Measurements from ENCODE around the gene SEPHS1.
"Not testable (repeated sequence)": the region's sequence is repeated elsewhere in the genome, so short reads cannot be mapped to it uniquely, and the experiment has no call there.

SEPHS1 gene

DNA sequence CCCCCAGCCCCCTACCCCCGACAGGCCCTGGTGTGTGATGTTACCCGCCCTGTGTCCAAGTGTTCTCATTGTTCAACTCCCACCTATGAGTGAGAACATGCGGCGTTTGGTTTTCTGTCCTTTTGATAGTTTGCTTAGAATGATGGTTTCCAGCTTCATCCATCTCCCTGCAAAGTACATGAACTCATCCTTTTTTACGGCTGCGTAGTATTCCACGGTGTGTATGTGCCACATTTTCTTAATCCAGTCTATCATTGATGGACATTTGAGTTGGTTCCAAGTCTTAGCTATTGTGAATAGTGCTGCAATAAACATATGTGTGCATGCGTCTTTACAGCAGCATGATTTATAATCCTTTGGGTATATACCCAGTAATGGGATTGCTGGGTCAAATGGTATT, 17.1 kb downstream of the SEPHS1 start:
- not testable (repeated sequence) for H3K27me3 ChIP-seq (ENCODE audit: insufficient read depth, low read length); H3K4me1 ChIP-seq (ENCODE audit: insufficient read depth, low read length); H3K9me3 ChIP-seq (ENCODE audit: low read length); H2AFZ ChIP-seq (ENCODE audit: low read depth, low read length); H3K4me3 ChIP-seq (ENCODE audit: low read length)
- H3K36me3 ChIP-seq (ENCODE audit: insufficient read depth, low read length) = peaks cover 86% of the 10 kb centered on the region

- peaks cover 86% of the 10 kb centered on the region for H3K36me3 ChIP-seq (ENCODE audit: insufficient read depth, low read length)
- H3K4me3 ChIP-seq (ENCODE audit: low read length) = no peak overlapping the region
- no peaks in the 10 kb centered on the region for H3K27me3 ChIP-seq (ENCODE audit: insufficient read depth, low read length)
Observed at GRCh38 chr10:13329565-13329964, 18.5 kb downstream of the SEPHS1 start.

DNA sequence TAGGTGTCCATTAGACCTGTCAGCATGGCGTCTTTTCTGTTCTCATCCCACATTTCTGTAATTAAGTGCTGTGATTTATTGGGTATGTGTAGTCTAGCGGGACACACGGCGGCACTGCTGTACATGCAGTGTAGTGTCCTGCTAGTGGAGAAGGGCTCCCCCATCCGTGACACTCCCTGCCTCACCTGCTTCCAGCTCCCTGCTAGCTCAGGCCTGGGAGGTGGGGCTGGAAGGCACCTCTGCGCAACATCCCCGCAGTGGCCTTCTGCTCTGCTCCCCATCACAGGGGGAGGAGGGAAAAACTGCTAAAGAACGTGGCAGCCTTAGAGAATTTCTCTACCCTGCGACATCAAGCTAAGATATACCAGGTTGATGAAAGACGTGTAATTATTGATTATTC, 19.5 kb downstream of the SEPHS1 start:
- H3K36me3 ChIP-seq (ENCODE audit: insufficient read depth, low read length) = peaks cover 91% of the 10 kb centered on the region
- no peaks in the 10 kb centered on the region for H3K4me1 ChIP-seq (ENCODE audit: insufficient read depth, low read length)
- H2AFZ ChIP-seq (ENCODE audit: low read depth, low read length) = no peak overlapping the region
- no peak overlapping the region for H3K4me3 ChIP-seq (ENCODE audit: low read length)
- H3K27me3 ChIP-seq (ENCODE audit: insufficient read depth, low read length) = no peaks in the 10 kb centered on the region
- H3K9me3 ChIP-seq (ENCODE audit: low read length) = peaks cover 8% of the 10 kb centered on the region

More at GRCh38 chr10:13329565-13329964, 18.5 kb downstream of the SEPHS1 start:
- Histone ChIP-seq H2AFZ (ENCODE audit: low read depth, low read length) (no peak overlapping the region), H3K9me3 (ENCODE audit: low read length) (peaks cover 8% of the 10 kb centered on the region), H3K4me1 (ENCODE audit: insufficient read depth, low read length) (no peaks in the 10 kb centered on the region)

- peaks cover 90% of the 10 kb centered on the region for H3K36me3 ChIP-seq (ENCODE audit: insufficient read depth, low read length)
- no peak overlapping the region for H2AFZ ChIP-seq (ENCODE audit: low read depth, low read length)
- no peaks in the 10 kb centered on the region for H3K4me1 ChIP-seq (ENCODE audit: insufficient read depth, low read length)
- H3K27me3 ChIP-seq (ENCODE audit: insufficient read depth, low read length) = no peaks in the 10 kb centered on the region
- H3K9me3 ChIP-seq (ENCODE audit: low read length) = peaks cover 8% of the 10 kb centered on the region
- H3K4me3 ChIP-seq (ENCODE audit: low read length) = no peak overlapping the region
Observed at GRCh38 chr10:13328126-13328525, 20.0 kb downstream of the SEPHS1 start.

- Histone ChIP-seq H3K4me1 (ENCODE audit: insufficient read depth, low read length) (no peaks in the 10 kb centered on the region), H3K4me3 (ENCODE audit: low read length) (no peak overlapping the region), H3K9me3 (ENCODE audit: low read length) (peaks cover 8% of the 10 kb centered on the region), H3K36me3 (ENCODE audit: insufficient read depth, low read length) (peaks cover 92% of the 10 kb centered on the region), H2AFZ (ENCODE audit: low read depth, low read length) (no peak overlapping the region), H3K27me3 (ENCODE audit: insufficient read depth, low read length) (no peaks in the 10 kb centered on the region)
Observed at GRCh38 chr10:13327534-13327933, 20.6 kb downstream of the SEPHS1 start.

GRCh38 chr10:13322615-13323148, 25.4 kb downstream of the SEPHS1 start:
- Histone ChIP-seq H2AFZ (ENCODE audit: low read depth, low read length) (no peak overlapping the region), H3K9me3 (ENCODE audit: low read length) (no peaks in the 10 kb centered on the region), H3K4me3 (ENCODE audit: low read length) (no peak overlapping the region), H3K36me3 (ENCODE audit: insufficient read depth, low read length) (peaks cover 81% of the 10 kb centered on the region), H3K27me3 (ENCODE audit: insufficient read depth, low read length) (no peaks in the 10 kb centered on the region), H3K4me1 (ENCODE audit: insufficient read depth, low read length) (no peaks in the 10 kb centered on the region)

DNA sequence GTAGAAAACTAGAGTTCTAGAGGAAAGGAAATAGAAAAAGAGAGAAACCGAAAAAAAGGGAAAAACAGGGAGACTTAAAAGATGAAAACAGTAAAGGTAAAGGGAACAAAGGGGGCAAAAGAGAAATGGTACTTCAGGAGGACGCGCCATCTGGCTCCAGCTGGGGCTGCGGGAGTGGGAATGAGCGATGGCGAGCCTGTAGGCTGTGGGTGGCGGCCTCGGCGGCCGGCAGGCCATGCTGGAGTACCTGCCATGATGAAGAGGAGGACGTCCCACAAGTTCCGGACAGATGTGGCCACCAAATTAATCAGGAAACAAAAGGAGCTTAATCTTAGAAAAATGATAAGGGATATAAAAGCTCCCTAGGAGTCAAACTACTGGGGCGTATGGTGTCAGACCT, 26.5 kb downstream of the SEPHS1 start:
- peaks cover 70% of the 10 kb centered on the region for H3K36me3 ChIP-seq (ENCODE audit: insufficient read depth, low read length)
- no peaks in the 10 kb centered on the region for H3K4me1 ChIP-seq (ENCODE audit: insufficient read depth, low read length)
- no peaks in the 10 kb centered on the region for H3K27me3 ChIP-seq (ENCODE audit: insufficient read depth, low read length)
- no peaks in the 10 kb centered on the region for H3K9me3 ChIP-seq (ENCODE audit: low read length)
- H3K4me3 ChIP-seq (ENCODE audit: low read length) = no peak overlapping the region
- H2AFZ ChIP-seq (ENCODE audit: low read depth, low read length) = no peak overlapping the region

DNA sequence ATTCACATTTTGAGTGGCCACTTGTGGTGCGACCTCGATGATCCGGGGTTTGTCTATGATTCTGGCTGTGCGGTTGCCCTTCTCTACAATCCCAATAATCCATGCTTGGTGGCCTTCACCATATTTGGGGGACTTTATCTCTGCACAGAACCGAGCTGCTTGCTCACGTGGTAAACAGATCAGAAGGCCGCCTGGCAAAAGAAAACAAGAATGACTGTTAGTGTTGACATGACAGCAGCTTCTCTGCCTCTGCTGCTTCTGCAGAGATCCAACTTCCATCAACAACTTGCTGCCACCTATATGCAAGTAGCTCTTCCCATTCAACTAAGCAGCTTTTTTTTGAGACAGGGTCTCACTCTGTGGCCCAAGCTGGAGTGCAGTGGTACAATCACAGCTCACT, 28.9 kb downstream of the SEPHS1 start:
- H3K9me3 ChIP-seq (ENCODE audit: low read length) = no peaks in the 10 kb centered on the region
- H3K4me1 ChIP-seq (ENCODE audit: insufficient read depth, low read length) = no peaks in the 10 kb centered on the region
- H3K36me3 ChIP-seq (ENCODE audit: insufficient read depth, low read length) = peaks cover 46% of the 10 kb centered on the region
- no peaks in the 10 kb centered on the region for H3K27me3 ChIP-seq (ENCODE audit: insufficient read depth, low read length)
- H3K4me3 ChIP-seq (ENCODE audit: low read length) = no peak overlapping the region
- H2AFZ ChIP-seq (ENCODE audit: low read depth, low read length) = no peak overlapping the region

- Histone ChIP-seq H2AFZ (ENCODE audit: low read depth, low read length) (no peak overlapping the region), H3K36me3 (ENCODE audit: insufficient read depth, low read length) (peaks cover 31% of the 10 kb centered on the region), H3K9me3 (ENCODE audit: low read length) (no peaks in the 10 kb centered on the region)
Observed at GRCh38 chr10:13317474-13317873, 30.6 kb downstream of the SEPHS1 start.

DNA sequence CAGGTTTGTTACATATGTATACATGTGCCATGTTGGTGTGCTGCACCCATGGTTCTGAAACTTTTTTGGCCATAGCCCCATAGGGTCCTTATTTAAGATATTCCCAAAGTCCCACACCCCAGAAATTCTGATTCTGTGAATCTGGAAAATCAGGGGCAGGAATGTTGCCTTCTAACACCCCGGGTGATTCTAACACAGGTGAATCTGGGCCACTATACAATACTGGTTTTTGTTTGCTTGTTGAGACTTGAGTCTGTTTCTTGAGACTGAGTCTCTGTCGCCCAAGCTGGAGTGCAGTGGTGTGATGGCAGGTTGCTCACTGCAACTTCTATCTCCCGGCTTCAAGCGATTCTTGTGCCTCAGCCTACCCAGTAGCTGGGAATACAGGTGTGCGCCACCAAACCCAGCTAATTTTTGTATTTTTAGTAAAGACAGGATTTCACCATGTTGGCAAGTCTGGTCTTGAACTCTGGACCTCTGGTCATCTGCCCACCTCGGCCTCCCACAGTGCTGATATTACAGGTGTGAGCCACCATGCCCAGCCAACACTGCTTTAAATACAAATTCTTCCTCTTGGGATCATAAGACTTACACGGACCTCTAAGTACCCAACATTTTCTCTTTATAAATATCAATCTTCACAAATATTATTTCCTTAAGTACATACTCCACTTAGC, 31.3 kb downstream of the SEPHS1 start:
- Histone ChIP-seq H3K36me3 (ENCODE audit: insufficient read depth, low read length) (peaks cover 25% of the 10 kb centered on the region), H3K9me3 (ENCODE audit: low read length) (no peaks in the 10 kb centered on the region), H3K27me3 (ENCODE audit: insufficient read depth, low read length) (no peaks in the 10 kb centered on the region), H2AFZ (ENCODE audit: low read depth, low read length) (no peak overlapping the region), H3K4me1 (ENCODE audit: insufficient read depth, low read length) (no peaks in the 10 kb centered on the region), H3K4me3 (ENCODE audit: low read length) (no peak overlapping the region)

More at GRCh38 chr10:13317474-13317873, 30.6 kb downstream of the SEPHS1 start:
- H3K27me3 ChIP-seq (ENCODE audit: insufficient read depth, low read length) = no peaks in the 10 kb centered on the region
- no peaks in the 10 kb centered on the region for H3K4me1 ChIP-seq (ENCODE audit: insufficient read depth, low read length)
- H3K4me3 ChIP-seq (ENCODE audit: low read length) = no peak overlapping the region

DNA sequence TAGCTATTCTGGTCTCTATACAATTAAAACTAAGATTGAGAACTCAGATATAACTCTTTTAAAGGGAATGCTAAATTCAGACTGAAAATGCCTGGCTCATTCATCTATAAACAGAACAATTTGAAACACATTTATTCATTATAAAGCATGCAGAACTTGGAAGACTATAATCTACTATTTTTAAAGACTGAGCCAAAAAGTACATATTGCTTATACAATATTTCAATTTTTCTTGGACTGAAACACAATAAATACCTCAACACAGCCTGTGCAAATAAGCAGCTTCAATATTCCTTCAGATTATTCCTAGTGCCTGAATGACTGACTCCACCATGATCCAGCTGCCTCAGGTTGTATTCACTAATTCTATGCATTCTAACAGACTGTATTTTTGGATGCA, 32.7 kb downstream of the SEPHS1 start:
- Histone ChIP-seq H3K27me3 (ENCODE audit: insufficient read depth, low read length) (no peaks in the 10 kb centered on the region), H3K4me3 (ENCODE audit: low read length) (no peak overlapping the region), H3K4me1 (ENCODE audit: insufficient read depth, low read length) (no peaks in the 10 kb centered on the region), H3K9me3 (ENCODE audit: low read length) (no peaks in the 10 kb centered on the region), H3K36me3 (ENCODE audit: insufficient read depth, low read length) (peaks cover 13% of the 10 kb centered on the region), H2AFZ (ENCODE audit: low read depth, low read length) (no peak overlapping the region)

DNA sequence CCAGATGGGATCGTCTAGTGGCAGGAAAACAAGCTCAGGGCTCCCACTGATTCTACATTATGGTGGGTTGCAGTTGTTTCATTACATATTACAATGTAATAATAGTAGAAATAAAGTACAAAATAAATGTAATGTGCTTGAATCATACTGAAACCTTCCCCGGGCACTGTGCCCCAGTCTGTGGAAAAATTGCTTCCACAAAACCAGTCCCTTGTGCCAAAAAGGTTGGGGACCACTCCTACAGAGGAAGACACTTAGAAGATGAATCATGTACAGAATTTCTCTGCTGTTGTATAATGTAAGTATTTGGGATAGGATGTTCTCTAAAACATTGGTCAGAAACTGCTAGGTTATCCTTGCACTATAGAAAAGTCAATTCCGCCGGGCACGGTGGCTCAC, 36.9 kb downstream of the SEPHS1 start:
- H3K4me3 ChIP-seq (ENCODE audit: low read length) = no peak overlapping the region
- H3K36me3 ChIP-seq (ENCODE audit: insufficient read depth, low read length) = no peaks in the 10 kb centered on the region
- H3K27me3 ChIP-seq (ENCODE audit: insufficient read depth, low read length) = no peaks in the 10 kb centered on the region
- no peaks in the 10 kb centered on the region for H3K9me3 ChIP-seq (ENCODE audit: low read length)
- no peaks in the 10 kb centered on the region for H3K4me1 ChIP-seq (ENCODE audit: insufficient read depth, low read length)
- no peak overlapping the region for H2AFZ ChIP-seq (ENCODE audit: low read depth, low read length)

GRCh38 chr10:13310518-13311176, 37.4 kb downstream of the SEPHS1 start:
- Histone ChIP-seq H3K36me3 (ENCODE audit: insufficient read depth, low read length) (no peaks in the 10 kb centered on the region), H3K4me1 (ENCODE audit: insufficient read depth, low read length) (no peaks in the 10 kb centered on the region), H3K4me3 (ENCODE audit: low read length) (no peak overlapping the region), H3K27me3 (ENCODE audit: insufficient read depth, low read length) (no peaks in the 10 kb centered on the region), H3K9me3 (ENCODE audit: low read length) (no peaks in the 10 kb centered on the region), H2AFZ (ENCODE audit: low read depth, low read length) (no peak overlapping the region)

Data from neuron (in vitro differentiated cells).